IMR-90 (cell line): ENCODE measurements around the gene SIX2. TPM values are rescaled to one million over a fixed set of nuclear protein-coding genes. Genes with fewer than 3 reads are reported as not detected.

Experiments used
- ATAC-seq: fragments of 200-7000 bp; cut with Tn5 transposase; 2 replicates; pipeline ENCODE4 v1.9.1; 2020; ENCODE audit warnings: low read depth, mild to moderate bottlenecking, moderate library complexity
- BruUV-seq: library from RNA; stranded (reverse); fragments of 400-500 nt; replicated peaks from 2 replicates; lab custom pipeline; 2021; lab: Mats Ljungman, UMichigan
- CTCF ChIA-PET: fragments of 300-600 bp; formaldehyde crosslinking; extraction: SDS; loops from one replicate; lab custom pipeline; 2021; ENCODE audit warnings: antibody characterized with exemption; lab: Yijun Ruan, JAX
- POLR2A ChIA-PET: fragments of 300-600 bp; sonication (Branson Sonifier 250); formaldehyde crosslinking; loops from one replicate; lab custom pipeline; 2022; ENCODE audit warnings: antibody characterized with exemption; ENCODE audit not compliant: unreplicated experiment; lab: Charles Lee
- DNase-seq: peaks from one replicate; pipeline ENCODE4 v3.0.0; 2013
- H2AFZ ChIP-seq: replicated peaks from 2 replicates; pipeline ENCODE3; 2013; ENCODE audit warnings: low read length, mild to moderate bottlenecking; ENCODE audit not compliant: poor library complexity
- H2AK5ac ChIP-seq: 2 replicates; pipeline ENCODE4 v1.6.1; 2013; ENCODE audit warnings: low read depth, low read length, inconsistent platforms
- H2AK9ac ChIP-seq: replicated peaks from 2 replicates; pipeline ENCODE3; 2013; ENCODE audit warnings: mild to moderate bottlenecking, low read depth, low read length, moderate library complexity; ENCODE audit not compliant: poor library complexity
- H2BK120ac ChIP-seq: 2 replicates; pipeline ENCODE4 v1.6.1; 2013; ENCODE audit warnings: low read depth, low read length, inconsistent platforms
- H2BK15ac ChIP-seq: 3 replicates; pipeline ENCODE4 v1.6.1; 2013; ENCODE audit warnings: low read depth, low read length, inconsistent platforms
- H2BK20ac ChIP-seq: 2 replicates; pipeline ENCODE4 v1.6.1; 2013; ENCODE audit warnings: low read depth, mild to moderate bottlenecking, inconsistent platforms, low read length, moderate library complexity
- H2BK5ac ChIP-seq: 2 replicates; pipeline ENCODE4 v1.6.1; 2013; ENCODE audit warnings: mild to moderate bottlenecking, low read depth, low read length, inconsistent platforms; ENCODE audit not compliant: poor library complexity, severe bottlenecking
- H3K14ac ChIP-seq: replicated peaks from 2 replicates; pipeline ENCODE4 v1.6.1; 2013; ENCODE audit warnings: low read depth, low read length, inconsistent platforms
- H3K18ac ChIP-seq: 2 replicates; pipeline ENCODE4 v1.6.1; 2013; ENCODE audit warnings: low read depth, low read length, control low read depth
- H3K23ac ChIP-seq: 2 replicates; pipeline ENCODE4 v1.6.1; 2013; ENCODE audit warnings: low read depth, low read length, inconsistent platforms
- H3K27ac ChIP-seq: 2 replicates; pipeline ENCODE4 v1.5.1; 2013; ENCODE audit warnings: mild to moderate bottlenecking, control low read depth, low read length; ENCODE audit not compliant: insufficient read depth
- H3K27me3 ChIP-seq: 2 replicates; pipeline ENCODE4 v1.6.1; 2013; ENCODE audit warnings: low read length; ENCODE audit not compliant: control insufficient read depth, insufficient read depth
- H3K36me3 ChIP-seq: 2 replicates; pipeline ENCODE4 v1.6.1; 2013; ENCODE audit warnings: low read length, mixed read lengths; ENCODE audit not compliant: control insufficient read depth, insufficient read depth
- H3K4ac ChIP-seq: 2 replicates; pipeline ENCODE4 v1.6.1; 2013; ENCODE audit warnings: low read depth, low read length, inconsistent platforms
- H3K4me1 ChIP-seq: 2 replicates; pipeline ENCODE4 v1.6.1; 2013; ENCODE audit warnings: low read length, mixed read lengths; ENCODE audit not compliant: control insufficient read depth, insufficient read depth
- H3K4me2 ChIP-seq: 2 replicates; pipeline ENCODE4 v1.6.1; 2013; ENCODE audit warnings: low read depth, mild to moderate bottlenecking, control low read depth, low read length, moderate library complexity
- H3K4me3 ChIP-seq: 2 replicates; pipeline ENCODE4 v1.5.1; 2013; ENCODE audit warnings: low read depth, mild to moderate bottlenecking, control low read depth, low read length, moderate library complexity; ENCODE audit not compliant: insufficient read depth
- H3K56ac ChIP-seq: 2 replicates; pipeline ENCODE4 v1.6.1; 2013; ENCODE audit warnings: low read length, inconsistent platforms; ENCODE audit not compliant: insufficient read depth; ENCODE audit errors: extremely low read depth
- H3K79me1 ChIP-seq, 2 experiments: 2 replicates each; pipeline ENCODE4 v1.6.1; 2013; ENCODE audit warnings: low read length in 2 of 2, inconsistent platforms in 1 of 2, low read depth in 1 of 2
- H3K9ac ChIP-seq: 2 replicates; pipeline ENCODE4 v1.6.1; 2013; ENCODE audit warnings: low read depth, low read length, control low read depth
- H3K9me1 ChIP-seq: 2 replicates; pipeline ENCODE4 v1.6.1; 2013; ENCODE audit warnings: low read length, inconsistent platforms; ENCODE audit not compliant: insufficient read depth
- H3K9me3 ChIP-seq: 2 replicates; pipeline ENCODE4 v1.6.1; 2013; ENCODE audit warnings: low read length; ENCODE audit not compliant: control insufficient read depth, insufficient read depth
- H4K20me1 ChIP-seq: 2 replicates; pipeline ENCODE4 v1.6.1; 2013; ENCODE audit warnings: low read length, inconsistent platforms; ENCODE audit not compliant: insufficient read depth
- H4K5ac ChIP-seq: 2 replicates; pipeline ENCODE4 v1.6.1; 2013; ENCODE audit warnings: mild to moderate bottlenecking, low read depth, low read length, control low read depth
- H4K8ac ChIP-seq, 2 experiments: 2 replicates each; pipeline ENCODE4 v1.6.1; 2013; ENCODE audit warnings: low read depth in 2 of 2, low read length in 2 of 2, control low read depth in 1 of 2, inconsistent platforms in 1 of 2
- H4K91ac ChIP-seq: 2 replicates; pipeline ENCODE4 v1.6.1; 2013; ENCODE audit warnings: low read depth, low read length, inconsistent platforms; ENCODE audit not compliant: insufficient read depth
- BHLHE40 ChIP-seq: fragments of 150-350 bp; IDR thresholded peaks from 2 replicates; pipeline ENCODE4 v1.6.1; 2016; ENCODE audit warnings: mild to moderate bottlenecking, low read depth, low read length
- CHD1 ChIP-seq: IDR thresholded peaks from 2 replicates; pipeline ENCODE4 v1.6.1; 2012; ENCODE audit warnings: low read depth, low read length, improper control_type of control experiment
- ELK1 ChIP-seq: fragments of 150-350 bp; IDR thresholded peaks from 2 replicates; pipeline ENCODE4 v1.6.1; 2016; ENCODE audit warnings: low read depth, mild to moderate bottlenecking, low read length, moderate library complexity, borderline replicate concordance
- MAFK ChIP-seq: IDR thresholded peaks from 2 replicates; pipeline ENCODE4 v1.6.1; 2012; ENCODE audit warnings: low read depth, low read length, improper control_type of control experiment
- MAZ ChIP-seq: IDR thresholded peaks from 2 replicates; pipeline ENCODE4 v1.6.1; 2012; ENCODE audit warnings: low read depth, mild to moderate bottlenecking, low read length, improper control_type of control experiment, moderate library complexity, borderline replicate concordance
- MXI1 ChIP-seq: IDR thresholded peaks from 2 replicates; pipeline ENCODE4 v1.6.1; 2012; ENCODE audit warnings: low read depth, mild to moderate bottlenecking, low read length, moderate library complexity, borderline replicate concordance
- POLR2A ChIP-seq: IDR thresholded peaks from 2 replicates; pipeline ENCODE4 v1.6.1; 2012; ENCODE audit warnings: mild to moderate bottlenecking, low read depth, low read length
- RAD21 ChIP-seq: IDR thresholded peaks from 2 replicates; pipeline ENCODE4 v1.6.1; 2012; ENCODE audit warnings: low read length, improper control_type of control experiment
- RCOR1 ChIP-seq: IDR thresholded peaks from 2 replicates; pipeline ENCODE4 v1.6.1; 2012; ENCODE audit warnings: mild to moderate bottlenecking, low read length, improper control_type of control experiment; ENCODE audit not compliant: insufficient replicate concordance
- WGBS, 2 experiments: methylation state at CpG; one replicate each; pipeline versions ENCODE4 v1.1.5 to v1.1.7; 2013; ENCODE audit warnings: missing lambda C conversion rate in 2 of 2; ENCODE audit not compliant: insufficient read length in 1 of 2; ENCODE audit errors: extremely low coverage in 2 of 2; 5-methylcytosine and 5-hydroxymethylcytosine counted together
- dilution Hi-C: fragments of 300-500 bp; cut with HindIII; formaldehyde crosslinking; loops from one replicate; pipeline ENCODE4 v1.14.3; 2018; ENCODE audit warnings: low sequenced_read_pairs; ENCODE audit not compliant: unreplicated experiment
- in situ Hi-C: fragments of 300-500 bp; cut with MboI; formaldehyde crosslinking; loops from 3 replicates; pipeline ENCODE4 v1.14.3; 2019; ENCODE audit warnings: low sequenced_read_pairs, inconsistent platforms, mixed read lengths
- intact Hi-C: fragments of 100-400 bp; cut with micrococcal nuclease; formaldehyde crosslinking; loops from 2 replicates; pipeline ENCODE4 v1.10.0; 2022
- polyA plus RNA-seq, 3 experiments: library from polyadenylated mRNA; depleted of rRNA; stranded (reverse); fragments of >200 nt; gene quantifications; 2 replicates each; pipeline ENCODE4 v1.2.3, GENCODE V29; 2012; ENCODE audit warnings: low replicate concordance in 1 of 3
- total RNA-seq: library from RNA; depleted of rRNA; stranded (reverse); fragments of >200 nt; gene quantifications from 2 replicates; pipeline ENCODE4 v1.2.3, GENCODE V29; 2012

The SIX2 gene
- total and polyA plus RNA-seq, 2 of the 4 experiments (the other 2 are of a cell fraction), result not detected

DNA sequence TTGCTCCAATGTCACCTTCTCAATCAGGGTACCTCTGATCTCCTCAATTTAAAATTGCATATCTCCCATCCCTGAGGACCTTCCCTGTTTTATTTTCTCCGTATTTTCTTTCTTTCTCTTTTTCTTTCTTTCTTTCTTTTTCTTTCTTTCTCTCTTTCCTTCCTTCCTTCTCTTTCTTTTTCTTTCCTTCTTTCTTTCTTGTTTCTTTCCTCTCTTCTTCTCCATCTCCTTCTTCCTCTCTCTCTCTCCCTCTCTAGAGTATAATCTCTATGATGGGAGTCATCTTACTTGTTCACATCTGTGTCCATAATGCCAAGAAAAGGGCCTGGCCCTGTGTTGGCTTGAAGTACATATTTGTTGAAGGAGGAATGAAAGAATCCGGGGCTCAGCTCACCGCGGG lies 21.3 kb upstream of the SIX2 start:
- intact Hi-C loops (no loop called here), in situ Hi-C loops (no loop called here), dilution Hi-C loops (no loop called here)
- no peak overlapping the region for H3K27ac ChIP-seq
- H3K4ac ChIP-seq, result no peak overlapping the region
- no peak overlapping the region for H3K23ac ChIP-seq
- BruUV-seq, result no TSS peak
- no peak overlapping the region for H3K14ac ChIP-seq
- H2BK20ac ChIP-seq, result no peak overlapping the region
- H3K36me3 ChIP-seq, result no peaks in the 10 kb centered on the region
- H2BK15ac ChIP-seq, result no peak overlapping the region
- no peak overlapping the region for H3K18ac ChIP-seq
- H3K9ac ChIP-seq, result no peak overlapping the region
- no peaks in the 10 kb centered on the region for H3K79me1 ChIP-seq
- H4K8ac ChIP-seq, result no peak overlapping the region
- peaks cover 42% of the 10 kb centered on the region for H3K27me3 ChIP-seq
- TF ChIP-seq ELK1 (no peak), POLR2A (no peak), MAZ (no peak), BHLHE40 (no peak), MXI1 (no peak), MAFK (no peak), RAD21 (no peak), RCOR1 (no peak), CHD1 (no peak)
- no peak overlapping the region for H4K91ac ChIP-seq
- no peak overlapping the region for H3K4me2 ChIP-seq
- no peaks in the 10 kb centered on the region for H3K9me1 ChIP-seq
- H2BK120ac ChIP-seq, result no peak overlapping the region
- H2AFZ ChIP-seq, result no peak overlapping the region
- ChIA-PET CTCF (no interaction called here), POLR2A (no interaction called here)
- DNase-seq (no peak), ATAC-seq (no peak)
- no peak overlapping the region for H2AK5ac ChIP-seq
- no peak overlapping the region for H3K4me3 ChIP-seq
- H4K5ac ChIP-seq, result no peak overlapping the region
- no peak overlapping the region for H2BK5ac ChIP-seq
- no peaks in the 10 kb centered on the region for H4K20me1 ChIP-seq
- no CpG with 5 or more reads among the region's 4 CpGs for WGBS, 2 experiments
- H3K4me1 ChIP-seq, result no peaks in the 10 kb centered on the region
- no peak overlapping the region for H2AK9ac ChIP-seq
- H3K56ac ChIP-seq, result no peak overlapping the region
- H3K9me3 ChIP-seq, result no peaks in the 10 kb centered on the region
